Motor neuron (in vitro differentiated cells): ENCODE data around the gene IL10RA. TPM values are rescaled to one million over a fixed set of nuclear protein-coding genes. Genes with fewer than 3 reads are reported as not detected.
"Not testable (repeated sequence)": the region's sequence is repeated elsewhere in the genome, so short reads cannot be mapped to it uniquely, and the experiment has no call there.

Experiments used
- ATAC-seq, 8 experiments: fragments of 200-7000 bp; cut with Tn5 transposase; replicated peaks in 6 of 8; 2 replicates each; pipeline ENCODE4 v1.8.0; 2021; ENCODE audit warnings: mild to moderate bottlenecking in 8 of 8, moderate library complexity in 8 of 8
- H3K27ac ChIP-seq, 2 donors: fragments of 250-450 bp; sonication (Bioruptor Pico); 2 replicates each; pipeline ENCODE4 v1.9.0; 2021; ENCODE audit warnings: antibody characterized with exemption in 2 of 2, mild to moderate bottlenecking in 2 of 2, moderate library complexity in 1 of 2
- H3K4me1 ChIP-seq, 2 donors: fragments of 250-450 bp; sonication (Bioruptor Pico); replicated peaks in 1 of 2; 2 replicates each; pipeline ENCODE4 v1.6.1; 2021; ENCODE audit warnings: antibody characterized with exemption in 2 of 2, mild to moderate bottlenecking in 2 of 2, moderate library complexity in 1 of 2
- H3K4me3 ChIP-seq, 5 donors: fragments of 250-450 bp; sonication (Bioruptor Pico); 2 replicates each; pipeline ENCODE4 v1.9.0; 2021; ENCODE audit warnings: antibody characterized with exemption in 5 of 5, mild to moderate bottlenecking in 5 of 5, moderate library complexity in 4 of 5
- WGBS, 10 experiments: fragments of 450-650 bp; shearing (Covaris generic); methylation state at CpG; one replicate each; pipeline ENCODE4 v1.0.0; 2022; 5-methylcytosine and 5-hydroxymethylcytosine counted together
- in situ Hi-C, 9 experiments: fragments of 400-800 bp; cut with MboI; loops; one replicate each; pipeline ENCODE4 v1.15.0; 2021; ENCODE audit warnings: low sequenced_read_pairs in 9 of 9, low pct_unique_long_range_greater_than_20kb in 2 of 9; ENCODE audit not compliant: unreplicated experiment in 9 of 9
- total RNA-seq, 8 experiments: library from RNA; unstranded; fragments of 300-600 nt; gene quantifications; 2 replicates each; pipeline versions ENCODE4 v1.2.3 to v1.2.4, GENCODE V29; 2022

Gene IL10RA
- total RNA-seq = 1 to 10 TPM in 4 of 8 experiments, under 1 TPM in 3, not detected in 1; 0.33 to 3.4 (median 1.0) TPM

- Histone ChIP-seq H3K4me3 (peak within 1 kb of the TSS; percentile 37 to 68 (median 46)), H3K27ac (no peak within 1 kb of the TSS), H3K4me1 (peaks cover 0 to 5% of the 10 kb centered on the region in 2 donors)
- in situ Hi-C loops = no loop called here
- 0 to 30% (median 4%) methylated on average over 2 to 9 of the region's 71 CpGs; no CpG with 5 or more reads in 4 of the 10 experiments for WGBS, 10 experiments
- peak; percentile 95 to 99 (median 98) for ATAC-seq
Measured at GRCh38 chr11:117985953-117986887, at the start of gene IL10RA. TSS of gene IL10RA (plus strand) at chr11:117986394. CDS start at chr11:117986468, 74 bp downstream.

GRCh38 chr11:117936973-117937372 is 49.2 kb upstream of the IL10RA start:
- Histone ChIP-seq H3K4me1 (no peaks in the 10 kb centered on the region), H3K27ac (no peak overlapping the region), H3K4me3 (no peak overlapping the region)
- in situ Hi-C loops = loop anchor here in 4 of 9 experiments (25.0 kb wide), 2 partner anchors 100 to 500 kb away; no protein-coding TSS in a partner anchor
- WGBS, 10 experiments = 10 to 70% (median 59%) methylated on average over 4 to 6 of the region's 6 CpGs; no CpG with 5 or more reads in 1 of the 10 experiments
- no peak for ATAC-seq

GRCh38 chr11:117940736-117941135 is 45.5 kb upstream of the IL10RA start:
- no peaks in the 10 kb centered on the region for H3K4me1 ChIP-seq
- WGBS, 10 experiments = 88 to 100% (median 94%) methylated on average over 2 to 8 of the region's 8 CpGs; no CpG with 5 or more reads in 6 of the 10 experiments
- in situ Hi-C loops = loop anchor here in 8 of 9 experiments (10.0 to 25.0 kb wide), 5 partner anchors 86 to 503 kb away; no protein-coding TSS in a partner anchor
- H3K4me3 ChIP-seq = no peak overlapping the region
- H3K27ac ChIP-seq = no peak overlapping the region
- ATAC-seq = no peak

- 0 to 40% (median 20%) methylated on average over 1 to 2 of the region's 4 CpGs; no CpG with 5 or more reads in 6 of the 10 experiments for WGBS, 10 experiments
- H3K4me3 ChIP-seq = no peak overlapping the region
- H3K27ac ChIP-seq = no peak overlapping the region
- in situ Hi-C loops = loop anchor here in 8 of 9 experiments (10.0 to 25.0 kb wide), 5 partner anchors 86 to 504 kb away; no protein-coding TSS in a partner anchor
- no peaks in the 10 kb centered on the region for H3K4me1 ChIP-seq
- no peak for ATAC-seq
Measured at GRCh38 chr11:117941163-117941707, 45.0 kb upstream of the IL10RA start.

GRCh38 chr11:117941976-117942654 is 44.1 kb upstream of the IL10RA start:
- in situ Hi-C loops = loop anchor here in 8 of 9 experiments (10.0 to 25.0 kb wide), 5 partner anchors 87 to 505 kb away; no protein-coding TSS in a partner anchor
- H3K27ac ChIP-seq = no peak overlapping the region
- no peak overlapping the region for H3K4me3 ChIP-seq
- no peak for ATAC-seq
- WGBS, 10 experiments = 10 to 100% (median 70%) methylated on average over 1 to 4 of the region's 6 CpGs; no CpG with 5 or more reads in 1 of the 10 experiments
- H3K4me1 ChIP-seq = peaks cover 0 to 3% of the 10 kb centered on the region in 2 donors

- 28 to 100% (median 73%) methylated on average over 1 to 5 of the region's 5 CpGs; no CpG with 5 or more reads in 2 of the 10 experiments for WGBS, 10 experiments
- in situ Hi-C loops = loop anchor here in 8 of 9 experiments (10.0 to 25.0 kb wide), 5 partner anchors 90 to 507 kb away; no protein-coding TSS in a partner anchor
- no peak for ATAC-seq
- Histone ChIP-seq H3K27ac (no peak overlapping the region), H3K4me3 (no peak overlapping the region), H3K4me1 (peaks cover 0 to 3% of the 10 kb centered on the region in 2 donors)
Measured at GRCh38 chr11:117944554-117944953, 41.6 kb upstream of the IL10RA start.

- ATAC-seq = no peak
- in situ Hi-C loops = loop anchor here (5.0 to 25.0 kb wide), 6 partner anchors 90 to 508 kb away; no protein-coding TSS in a partner anchor
- Histone ChIP-seq H3K27ac (no peak overlapping the region), H3K4me1 (peaks cover 0 to 3% of the 10 kb centered on the region in 2 donors), H3K4me3 (no peak overlapping the region)
- WGBS, 10 experiments = 0 to 73% (median 54%) methylated on average over 1 to 6 of the region's 7 CpGs; no CpG with 5 or more reads in 1 of the 10 experiments
Measured at GRCh38 chr11:117945047-117945810, 41.0 kb upstream of the IL10RA start.

GRCh38 chr11:117946156-117946841 is 39.9 kb upstream of the IL10RA start:
- in situ Hi-C loops = loop anchor here (5.0 to 25.0 kb wide), 6 partner anchors 91 to 509 kb away; no protein-coding TSS in a partner anchor
- 70 to 100% (median 100%) methylated on average over 1 to 2 of the region's 5 CpGs; no CpG with 5 or more reads in 7 of the 10 experiments for WGBS, 10 experiments
- Histone ChIP-seq H3K4me3 (no peak overlapping the region), H3K27ac (no peak overlapping the region), H3K4me1 (peaks cover 0 to 6% of the 10 kb centered on the region in 2 donors)
- ATAC-seq = peak in 1 of 8 experiments; percentile 15

- Histone ChIP-seq H3K4me1 (peaks cover 0 to 6% of the 10 kb centered on the region in 2 donors), H3K27ac (no peak overlapping the region), H3K4me3 (no peak overlapping the region)
- in situ Hi-C loops = loop anchor here (5.0 to 25.0 kb wide), 6 partner anchors 92 to 510 kb away; no protein-coding TSS in a partner anchor
- ATAC-seq = peak; percentile 96 to 100 (median 96)
- WGBS, 10 experiments = 0 to 50% (median 40%) methylated on average over 1 to 5 of the region's 7 CpGs; no CpG with 5 or more reads in 4 of the 10 experiments
Measured at GRCh38 chr11:117946842-117947526, 39.2 kb upstream of the IL10RA start.

- not testable (repeated sequence) for H3K4me1 ChIP-seq, ATAC-seq, H3K4me3 ChIP-seq, H3K27ac ChIP-seq
- in situ Hi-C loops = loop anchor here (5.0 to 25.0 kb wide), 6 partner anchors 93 to 510 kb away; no protein-coding TSS in a partner anchor
- WGBS, 10 experiments = 20 to 78% (median 57%) methylated on average over 2 to 10 of the region's 10 CpGs; no CpG with 5 or more reads in 4 of the 10 experiments
Measured at GRCh38 chr11:117947751-117948150, 38.4 kb upstream of the IL10RA start.
